ENCODE measurements around the gene COL12A1. TPM values are rescaled to one million over a fixed set of nuclear protein-coding genes. Genes with fewer than 3 reads are reported as not detected.

The COL12A1 gene
- total RNA-seq, 4 donors from 2014 or later = 42.2 to 132 (median 55.0) TPM

DNA sequence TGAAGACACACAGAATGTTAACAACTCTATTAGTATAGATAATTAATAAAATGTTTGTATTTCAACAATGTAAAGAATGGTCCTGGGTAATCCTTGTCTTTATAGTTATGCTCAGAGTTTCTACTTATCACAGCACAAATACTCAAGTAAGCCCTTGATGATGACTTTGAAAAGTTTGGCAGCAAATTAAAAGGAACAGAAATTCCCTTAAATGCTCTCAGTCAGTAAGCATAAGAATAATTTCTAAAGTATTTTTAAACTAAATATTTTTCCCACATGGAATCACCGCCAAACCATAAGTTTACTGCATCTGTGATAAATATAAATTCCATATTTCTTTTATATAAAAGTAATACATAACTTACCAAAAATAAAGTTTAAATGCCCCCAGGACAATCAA is 96.1 kb downstream of the COL12A1 start:
- H3K4me3 ChIP-seq (ENCODE audit: low read depth, poor library complexity, severe bottlenecking) = no peak overlapping the region
- DNase-seq (ENCODE audit: low spot score in 2 of 2) = no peak
- 84 to 90% methylated on average over 1 of the region's 1 CpG for WGBS, 2 donors
- TF ChIP-seq POLR2A (IDR thresholded peaks at IDR 0.05) = no peak
- TF ChIP-seq, protein P1, sequence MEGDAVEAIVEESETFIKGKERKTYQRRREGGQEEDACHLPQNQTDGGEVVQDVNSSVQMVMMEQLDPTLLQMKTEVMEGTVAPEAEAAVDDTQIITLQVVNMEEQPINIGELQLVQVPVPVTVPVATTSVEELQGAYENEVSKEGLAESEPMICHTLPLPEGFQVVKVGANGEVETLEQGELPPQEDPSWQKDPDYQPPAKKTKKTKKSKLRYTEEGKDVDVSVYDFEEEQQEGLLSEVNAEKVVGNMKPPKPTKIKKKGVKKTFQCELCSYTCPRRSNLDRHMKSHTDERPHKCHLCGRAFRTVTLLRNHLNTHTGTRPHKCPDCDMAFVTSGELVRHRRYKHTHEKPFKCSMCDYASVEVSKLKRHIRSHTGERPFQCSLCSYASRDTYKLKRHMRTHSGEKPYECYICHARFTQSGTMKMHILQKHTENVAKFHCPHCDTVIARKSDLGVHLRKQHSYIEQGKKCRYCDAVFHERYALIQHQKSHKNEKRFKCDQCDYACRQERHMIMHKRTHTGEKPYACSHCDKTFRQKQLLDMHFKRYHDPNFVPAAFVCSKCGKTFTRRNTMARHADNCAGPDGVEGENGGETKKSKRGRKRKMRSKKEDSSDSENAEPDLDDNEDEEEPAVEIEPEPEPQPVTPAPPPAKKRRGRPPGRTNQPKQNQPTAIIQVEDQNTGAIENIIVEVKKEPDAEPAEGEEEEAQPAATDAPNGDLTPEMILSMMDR (IDR thresholded peaks at IDR 0.05) = no peak
- intact Hi-C loops (cut with DNase I; ENCODE audit: low total_unique reads) = no loop called here

DNA sequence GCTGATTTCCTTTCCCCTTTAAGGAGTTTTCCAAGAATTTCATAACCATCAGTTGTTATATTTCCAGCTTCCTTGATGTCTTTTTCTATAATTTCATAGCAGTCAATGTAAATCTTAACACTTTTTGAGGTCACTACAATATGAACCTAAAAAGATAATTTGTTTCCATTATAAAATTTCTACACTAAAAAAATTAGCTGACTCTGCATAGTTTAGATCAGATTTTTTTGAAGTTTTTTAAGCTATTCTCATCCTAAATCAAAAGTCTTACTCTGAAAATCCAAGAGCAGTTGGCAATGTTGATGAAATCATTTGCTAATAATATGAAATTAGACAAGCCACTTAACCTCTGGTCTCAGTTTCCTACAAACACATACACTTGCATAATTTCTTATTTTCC is 96.8 kb downstream of the COL12A1 start:
- no peak overlapping the region for H3K4me3 ChIP-seq (ENCODE audit: low read depth, poor library complexity, severe bottlenecking)
- no peak for DNase-seq (ENCODE audit: low spot score in 2 of 2)
- intact Hi-C loops (cut with DNase I; ENCODE audit: low total_unique reads) = no loop called here
- TF ChIP-seq, protein P1 (IDR thresholded peaks at IDR 0.05) = no peak
- no peak for TF ChIP-seq POLR2A (IDR thresholded peaks at IDR 0.05)

DNA sequence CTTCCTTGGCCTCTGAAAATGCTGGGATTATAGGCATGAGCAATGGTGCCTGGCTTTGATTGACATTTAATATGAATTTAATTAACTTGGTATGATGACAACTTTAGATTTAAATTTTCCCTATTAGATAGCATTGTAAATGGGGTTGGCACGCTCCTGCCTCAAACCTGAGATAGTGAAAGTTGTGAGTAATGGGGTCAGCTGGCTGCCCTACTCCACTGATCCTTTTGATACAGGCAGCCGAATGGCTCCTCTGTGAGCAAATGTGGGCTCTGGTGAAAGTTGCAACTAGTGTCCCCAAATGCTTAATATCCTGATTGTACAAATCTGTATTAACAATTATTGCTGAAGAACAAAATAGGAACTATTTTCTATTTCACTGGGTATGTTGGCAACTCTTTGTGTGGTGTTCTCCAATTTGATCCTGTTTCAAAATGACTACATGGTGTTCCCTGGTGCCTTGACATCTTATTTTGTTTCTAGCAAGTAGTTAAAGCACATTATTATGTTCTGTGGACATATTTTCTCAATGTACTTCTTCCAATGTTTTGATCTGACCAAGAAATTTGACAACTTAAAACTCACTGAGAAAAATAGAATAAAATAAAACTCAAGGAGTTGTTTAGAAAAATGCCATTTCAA is 97.4 kb downstream of the COL12A1 start:
- intact Hi-C loops (cut with DNase I; ENCODE audit: low total_unique reads) = no loop called here
- no peak overlapping the region for H3K4me3 ChIP-seq (ENCODE audit: low read depth, poor library complexity, severe bottlenecking)
- no peak for DNase-seq (ENCODE audit: low spot score in 2 of 2)
- no peak for TF ChIP-seq POLR2A (IDR thresholded peaks at IDR 0.05)
- TF ChIP-seq, protein P1 (IDR thresholded peaks at IDR 0.05) = no peak
- 79 to 84% methylated on average over 2 of the region's 2 CpGs for WGBS, 2 donors

DNA sequence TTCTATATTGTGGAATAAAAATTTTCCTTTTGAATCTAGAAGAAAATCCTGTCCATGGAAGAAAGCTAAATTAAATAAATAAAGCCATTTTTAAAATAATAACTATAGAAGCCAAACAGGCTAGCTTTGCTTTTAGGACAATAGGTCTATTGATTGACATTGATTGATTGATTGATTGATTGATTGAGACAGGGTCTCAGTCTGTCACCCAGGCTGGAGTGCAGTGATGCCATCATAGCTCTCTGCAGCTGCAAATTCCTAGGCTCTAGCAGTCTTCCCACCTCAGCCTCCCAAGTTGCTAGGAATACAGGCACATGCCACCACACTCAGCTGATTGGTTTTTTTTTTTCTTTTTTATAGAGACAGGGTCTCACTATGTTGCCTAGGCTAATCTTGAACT is 97.9 kb downstream of the COL12A1 start:
- intact Hi-C loops (cut with DNase I; ENCODE audit: low total_unique reads) = no loop called here
- no peak overlapping the region for H3K4me3 ChIP-seq (ENCODE audit: low read depth, poor library complexity, severe bottlenecking)
- TF ChIP-seq, protein P1 (IDR thresholded peaks at IDR 0.05) = no peak
- TF ChIP-seq POLR2A (IDR thresholded peaks at IDR 0.05) = no peak
- DNase-seq (ENCODE audit: low spot score in 2 of 2) = no peak

DNA sequence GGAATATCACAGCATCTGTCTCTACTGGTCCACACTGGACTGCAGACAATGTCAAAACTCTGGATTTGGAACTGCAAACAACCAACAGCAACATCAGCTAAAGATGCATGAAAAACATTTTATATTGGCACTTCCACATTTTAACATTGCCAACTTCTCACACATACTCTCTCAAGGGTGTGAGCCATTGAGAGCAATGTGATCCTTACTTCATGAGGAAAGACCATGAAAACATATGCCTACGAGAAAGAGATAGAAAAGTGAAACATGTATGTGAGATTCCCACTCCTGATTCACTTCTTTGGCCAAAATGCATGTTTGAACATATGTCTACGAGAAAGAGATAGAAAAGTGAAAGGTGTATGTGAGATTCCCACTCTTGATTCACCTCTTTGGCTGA is 99.4 kb downstream of the COL12A1 start:
- TF ChIP-seq, protein P1 (IDR thresholded peaks at IDR 0.05) = no peak
- TF ChIP-seq POLR2A (IDR thresholded peaks at IDR 0.05) = no peak
- no peak for DNase-seq (ENCODE audit: low spot score in 2 of 2)
- intact Hi-C loops (cut with DNase I; ENCODE audit: low total_unique reads) = no loop called here
- 83 to 94% methylated on average over 2 of the region's 2 CpGs for WGBS, 2 donors
- no peak overlapping the region for H3K4me3 ChIP-seq (ENCODE audit: low read depth, poor library complexity, severe bottlenecking)

DNA sequence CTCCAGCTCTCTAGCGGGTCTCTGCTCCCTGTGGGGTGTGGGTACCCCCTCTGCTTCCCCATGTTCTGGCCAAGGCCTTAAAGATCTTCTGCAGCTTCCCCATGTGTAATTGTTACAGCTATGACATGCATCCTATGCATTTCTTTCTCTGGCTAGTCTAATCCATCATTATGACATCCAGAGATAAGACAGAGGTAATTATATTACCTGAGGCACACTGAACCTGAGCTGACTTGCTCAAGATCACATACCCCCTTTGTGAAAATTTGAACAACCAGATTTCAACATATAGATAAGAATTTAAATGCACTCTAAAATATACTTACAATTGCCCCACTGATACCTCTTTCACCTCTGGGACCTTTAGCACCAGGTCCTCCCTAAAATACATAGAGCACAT is 102.4 kb downstream of the COL12A1 start:
- WGBS, 2 donors = 65 to 93% methylated on average over 1 of the region's 1 CpG
- intact Hi-C loops (cut with DNase I; ENCODE audit: low total_unique reads) = no loop called here
- no peak overlapping the region for H3K4me3 ChIP-seq (ENCODE audit: low read depth, poor library complexity, severe bottlenecking)
- TF ChIP-seq, protein P1 (IDR thresholded peaks at IDR 0.05) = no peak
- TF ChIP-seq POLR2A (IDR thresholded peaks at IDR 0.05) = no peak
- no peak for DNase-seq (ENCODE audit: low spot score in 2 of 2)
